PC-3 (cell line): ENCODE measurements around the gene SURF6. TPM values are rescaled to one million over a fixed set of nuclear protein-coding genes. Genes with fewer than 3 reads are reported as not detected.

ENCODE experiments used
- ATAC-seq: fragments of 200-7000 bp; cut with Tn5 transposase; 2 replicates; pipeline ENCODE4 v1.9.1; 2020; ENCODE audit warnings: mild to moderate bottlenecking, moderate library complexity
- BruUV-seq: library from RNA; stranded (reverse); fragments of 400-500 nt; replicated peaks from 2 replicates; lab custom pipeline; 2021; lab: Mats Ljungman, UMichigan
- CTCF ChIA-PET: fragments of 300-600 bp; sonication (Branson Sonifier 250); formaldehyde crosslinking; loops from one replicate; lab custom pipeline; 2022; ENCODE audit warnings: antibody characterized with exemption; lab: Charles Lee
- POLR2A ChIA-PET: fragments of 300-600 bp; sonication (Branson Sonifier 250); formaldehyde crosslinking; loops from one replicate; lab custom pipeline; 2022; ENCODE audit warnings: antibody characterized with exemption; ENCODE audit not compliant: unreplicated experiment; lab: Charles Lee
- DNase-seq: peaks from one replicate; pipeline ENCODE4 v3.0.0-alpha.2; 2015
- H2AFZ ChIP-seq: fragments of 300-600 bp; sonication (generic); 2 replicates; pipeline ENCODE4 v1.6.0; 2016; ENCODE audit warnings: antibody characterized with exemption, low read length
- H3F3A ChIP-seq: fragments of 300-600 bp; sonication (generic); one replicate; pipeline ENCODE4 v1.6.0; 2017; ENCODE audit warnings: antibody characterized with exemption, low read length, control low read depth, mild to moderate bottlenecking; ENCODE audit not compliant: unreplicated experiment
- H3K27ac ChIP-seq: fragments of 300-600 bp; sonication (generic); 2 replicates; pipeline ENCODE4 v1.5.1; 2016; ENCODE audit warnings: mild to moderate bottlenecking, low read length
- H3K27me3 ChIP-seq: fragments of 300-600 bp; sonication (generic); 2 replicates; pipeline ENCODE4 v1.6.1; 2016; ENCODE audit warnings: low read length, mixed read lengths
- H3K36me3 ChIP-seq: fragments of 300-600 bp; sonication (generic); 2 replicates; pipeline ENCODE4 v1.6.1; 2016; ENCODE audit warnings: low read depth, mixed run types, low read length, mixed read lengths
- H3K4me1 ChIP-seq: fragments of 300-600 bp; sonication (generic); 2 replicates; pipeline ENCODE4 v1.5.1; 2016; ENCODE audit warnings: low read length; ENCODE audit not compliant: insufficient read depth
- H3K4me2 ChIP-seq: fragments of 300-600 bp; sonication (generic); 2 replicates; pipeline ENCODE4 v1.6.0; 2016; ENCODE audit warnings: low read length
- H3K4me3 ChIP-seq: fragments of 300-600 bp; sonication (generic); 2 replicates; pipeline ENCODE4 v1.5.1; 2016; ENCODE audit warnings: mild to moderate bottlenecking, low read length, mixed read lengths
- H3K79me2 ChIP-seq: fragments of 300-600 bp; sonication (generic); 2 replicates; pipeline ENCODE4 v1.6.1; 2017; ENCODE audit warnings: low read length, mixed read lengths
- H3K9ac ChIP-seq: fragments of 300-600 bp; sonication (generic); 2 replicates; pipeline ENCODE4 v1.6.0; 2016; ENCODE audit warnings: mild to moderate bottlenecking, low read length
- H3K9me2 ChIP-seq: fragments of 300-600 bp; sonication (generic); replicated peaks from 2 replicates; pipeline ENCODE4 v1.6.1; 2016; ENCODE audit warnings: mixed run types, low read length, mixed read lengths
- H3K9me3 ChIP-seq: fragments of 300-600 bp; sonication (generic); 2 replicates; pipeline ENCODE4 v1.6.1; 2016; ENCODE audit warnings: low read length, mixed read lengths
- H4K20me1 ChIP-seq: fragments of 300-600 bp; sonication (generic); 2 replicates; pipeline ENCODE4 v1.6.1; 2016; ENCODE audit warnings: low read length, mixed read lengths
- EZH2 ChIP-seq: fragments of 300-600 bp; sonication (generic); IDR thresholded peaks from one replicate; pipeline ENCODE4 v1.6.1; 2017; ENCODE audit warnings: antibody characterized with exemption, mild to moderate bottlenecking, low read length; ENCODE audit not compliant: unreplicated experiment
- EZH2phosphoT487 ChIP-seq: fragments of 300-600 bp; sonication (generic); IDR thresholded peaks from 2 replicates; pipeline ENCODE4 v1.6.1; 2018; ENCODE audit warnings: mild to moderate bottlenecking, antibody characterized with exemption, low read length, borderline replicate concordance
- intact Hi-C: fragments of 100-400 bp; cut with micrococcal nuclease; formaldehyde crosslinking; loops from 2 replicates; pipeline ENCODE4 v1.9.0; 2023
- total RNA-seq: library from RNA; depleted of rRNA; stranded (reverse); fragments of >200 nt; gene quantifications from 2 replicates; pipeline ENCODE4 v1.2.3, GENCODE V29; 2014
- TF ChIP-seq, protein P1 (sequence below): fragments of 300-600 bp; sonication (generic); conservative IDR thresholded peaks from 2 replicates; pipeline ENCODE4 v1.5.1; 2017; ENCODE audit warnings: antibody characterized with exemption, low read depth, mild to moderate bottlenecking, low read length

The SURF6 gene
- total RNA-seq, 1 experiment from 2014 or later = 28.0 TPM

DNA sequence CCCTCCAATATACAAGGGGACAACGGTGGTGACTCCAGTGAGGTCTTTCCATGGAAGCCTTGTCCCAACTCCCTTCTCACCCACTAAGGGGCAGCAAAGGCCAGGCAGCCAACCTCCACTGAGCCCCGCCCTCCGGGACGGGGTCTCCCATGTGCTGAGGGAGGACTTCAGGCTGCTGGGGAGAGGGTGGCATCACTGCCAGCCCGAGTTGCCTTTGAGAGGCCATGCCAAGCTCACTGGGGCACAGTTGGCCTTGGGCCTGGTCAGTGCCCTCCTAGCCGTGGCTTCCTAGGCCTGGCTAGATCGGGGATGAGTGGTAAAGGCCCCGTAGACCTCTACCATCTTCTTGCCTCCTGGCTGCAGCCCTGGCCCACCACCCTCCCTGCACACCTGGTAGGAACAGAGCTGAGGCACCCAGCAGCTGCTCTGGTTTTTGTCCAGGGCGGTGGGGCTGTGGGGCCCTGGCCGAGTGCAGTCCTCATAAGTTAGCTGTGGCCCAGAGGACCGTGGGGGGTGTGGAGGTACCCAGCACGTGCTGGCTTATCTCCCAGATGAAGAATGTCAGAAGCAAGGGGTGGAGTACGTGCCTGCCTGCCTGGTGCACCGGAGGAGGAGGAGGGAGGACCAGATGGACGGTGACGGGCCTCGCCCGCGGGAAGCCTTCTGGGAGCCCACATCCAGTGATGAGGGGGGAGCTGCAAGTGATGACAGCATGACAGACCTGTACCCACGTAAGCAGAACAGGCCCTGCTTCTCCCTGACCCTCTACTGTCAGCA lies 23.6 kb upstream of the SURF6 start:
- Histone ChIP-seq H3K27me3 (no peaks in the 10 kb centered on the region), H3K9me3 (no peaks in the 10 kb centered on the region), H3K9ac (no peak overlapping the region), H3K9me2 (no peaks in the 10 kb centered on the region), H2AFZ (no peak overlapping the region), H3K36me3 (peaks cover 11% of the 10 kb centered on the region), H3K27ac (no peak overlapping the region), H4K20me1 (no peaks in the 10 kb centered on the region), H3K79me2 (peaks cover 39% of the 10 kb centered on the region), H3K4me2 (no peak overlapping the region), H3K4me3 (no peak overlapping the region), H3K4me1 (peaks cover 11% of the 10 kb centered on the region), H3F3A (no peaks in the 10 kb centered on the region)
- TF ChIP-seq, protein P1, sequence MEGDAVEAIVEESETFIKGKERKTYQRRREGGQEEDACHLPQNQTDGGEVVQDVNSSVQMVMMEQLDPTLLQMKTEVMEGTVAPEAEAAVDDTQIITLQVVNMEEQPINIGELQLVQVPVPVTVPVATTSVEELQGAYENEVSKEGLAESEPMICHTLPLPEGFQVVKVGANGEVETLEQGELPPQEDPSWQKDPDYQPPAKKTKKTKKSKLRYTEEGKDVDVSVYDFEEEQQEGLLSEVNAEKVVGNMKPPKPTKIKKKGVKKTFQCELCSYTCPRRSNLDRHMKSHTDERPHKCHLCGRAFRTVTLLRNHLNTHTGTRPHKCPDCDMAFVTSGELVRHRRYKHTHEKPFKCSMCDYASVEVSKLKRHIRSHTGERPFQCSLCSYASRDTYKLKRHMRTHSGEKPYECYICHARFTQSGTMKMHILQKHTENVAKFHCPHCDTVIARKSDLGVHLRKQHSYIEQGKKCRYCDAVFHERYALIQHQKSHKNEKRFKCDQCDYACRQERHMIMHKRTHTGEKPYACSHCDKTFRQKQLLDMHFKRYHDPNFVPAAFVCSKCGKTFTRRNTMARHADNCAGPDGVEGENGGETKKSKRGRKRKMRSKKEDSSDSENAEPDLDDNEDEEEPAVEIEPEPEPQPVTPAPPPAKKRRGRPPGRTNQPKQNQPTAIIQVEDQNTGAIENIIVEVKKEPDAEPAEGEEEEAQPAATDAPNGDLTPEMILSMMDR = peak; percentile 24; the same call in 1 of the 2 replicates
- TF ChIP-seq EZH2 = no peak
- CTCF ChIA-PET = no interaction called here
- POLR2A ChIA-PET = no interaction called here
- ATAC-seq (no peak), DNase-seq (no peak)
- intact Hi-C loops = loop anchor here (5.0 kb wide), 1 partner anchor 128 kb away; no protein-coding TSS in a partner anchor
- BruUV-seq = no TSS peak

DNA sequence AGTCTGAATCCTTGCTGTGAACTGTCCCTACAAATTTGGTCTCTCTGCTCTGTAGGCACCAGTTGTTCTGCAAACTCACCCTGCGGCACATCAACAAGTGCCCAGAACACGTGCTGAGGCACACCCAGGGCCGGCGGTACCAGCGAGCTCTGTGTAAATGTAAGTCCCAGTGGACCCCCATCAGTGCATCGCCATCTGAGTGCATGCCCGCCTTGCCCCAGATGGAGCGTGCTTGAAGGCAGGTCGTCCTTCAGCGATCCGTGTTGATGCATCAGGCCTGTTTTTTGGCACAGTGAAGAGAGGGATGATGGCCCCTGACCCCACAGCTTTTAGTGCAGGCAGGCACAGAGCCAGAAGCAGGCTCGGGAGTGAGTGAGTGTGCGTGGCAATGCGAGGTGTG lies 21.7 kb upstream of the SURF6 start:
- H3K27me3 ChIP-seq = no peaks in the 10 kb centered on the region
- H3K27ac ChIP-seq = no peak overlapping the region
- intact Hi-C loops = loop anchor here (5.0 kb wide), 1 partner anchor 130 kb away; no protein-coding TSS in a partner anchor
- ATAC-seq (no peak), DNase-seq (no peak)
- no TSS peak for BruUV-seq
- H3K4me3 ChIP-seq = peak overlapping the region; percentile 89
- H3K4me1 ChIP-seq = peaks cover 11% of the 10 kb centered on the region
- H3F3A ChIP-seq = peaks cover 7% of the 10 kb centered on the region
- H3K9ac ChIP-seq = no peak overlapping the region; the same call in 1 of the 2 replicates
- H2AFZ ChIP-seq = no peak overlapping the region
- H3K36me3 ChIP-seq = peaks cover 3% of the 10 kb centered on the region
- ChIA-PET CTCF (no interaction called here), POLR2A (no interaction called here)
- H3K4me2 ChIP-seq = peak overlapping the region; percentile 86
- H3K9me2 ChIP-seq = no peaks in the 10 kb centered on the region
- H4K20me1 ChIP-seq = no peaks in the 10 kb centered on the region
- H3K9me3 ChIP-seq = no peaks in the 10 kb centered on the region
- H3K79me2 ChIP-seq = peaks cover 39% of the 10 kb centered on the region
- TF ChIP-seq EZH2phosphoT487 (no peak), EZH2 (no peak)
- TF ChIP-seq, protein P1 = no peak
